Cardiac fibroblast (primary cell): ENCODE measurements around the gene NGRN.
"Not testable (repeated sequence)": the region's sequence is repeated elsewhere in the genome, so short reads cannot be mapped to it uniquely, and the experiment has no call there.

Experiments
- DNase-seq, 2 donors: peaks; one replicate each; pipeline versions ENCODE4 v3.0.0 to v3.0.0-alpha.2; 2010; ENCODE audit warnings: low read depth in 2 of 2
- H3K4me3 ChIP-seq, 2 donors: replicated peaks in 1 of 2; 1 replicate in 1 of 2; 2 replicates in 1 of 2; pipeline ENCODE4 v1.5.1; 2011; ENCODE audit warnings: low read depth in 2 of 2, low read length in 2 of 2, mild to moderate bottlenecking in 2 of 2, moderate library complexity in 1 of 2
- TF ChIP-seq, protein P1 (sequence below): IDR thresholded peaks from one replicate; pipeline ENCODE4 v1.5.1; 2011; ENCODE audit warnings: low read depth, mild to moderate bottlenecking, low read length, inconsistent platforms

NGRN gene

GRCh38 chr15:90294601-90295269, 29.3 kb downstream of the NGRN start:
- TF ChIP-seq, protein P1, sequence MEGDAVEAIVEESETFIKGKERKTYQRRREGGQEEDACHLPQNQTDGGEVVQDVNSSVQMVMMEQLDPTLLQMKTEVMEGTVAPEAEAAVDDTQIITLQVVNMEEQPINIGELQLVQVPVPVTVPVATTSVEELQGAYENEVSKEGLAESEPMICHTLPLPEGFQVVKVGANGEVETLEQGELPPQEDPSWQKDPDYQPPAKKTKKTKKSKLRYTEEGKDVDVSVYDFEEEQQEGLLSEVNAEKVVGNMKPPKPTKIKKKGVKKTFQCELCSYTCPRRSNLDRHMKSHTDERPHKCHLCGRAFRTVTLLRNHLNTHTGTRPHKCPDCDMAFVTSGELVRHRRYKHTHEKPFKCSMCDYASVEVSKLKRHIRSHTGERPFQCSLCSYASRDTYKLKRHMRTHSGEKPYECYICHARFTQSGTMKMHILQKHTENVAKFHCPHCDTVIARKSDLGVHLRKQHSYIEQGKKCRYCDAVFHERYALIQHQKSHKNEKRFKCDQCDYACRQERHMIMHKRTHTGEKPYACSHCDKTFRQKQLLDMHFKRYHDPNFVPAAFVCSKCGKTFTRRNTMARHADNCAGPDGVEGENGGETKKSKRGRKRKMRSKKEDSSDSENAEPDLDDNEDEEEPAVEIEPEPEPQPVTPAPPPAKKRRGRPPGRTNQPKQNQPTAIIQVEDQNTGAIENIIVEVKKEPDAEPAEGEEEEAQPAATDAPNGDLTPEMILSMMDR = peak; percentile 17
- no peak overlapping the region for H3K4me3 ChIP-seq
- DNase-seq = no peak

DNA sequence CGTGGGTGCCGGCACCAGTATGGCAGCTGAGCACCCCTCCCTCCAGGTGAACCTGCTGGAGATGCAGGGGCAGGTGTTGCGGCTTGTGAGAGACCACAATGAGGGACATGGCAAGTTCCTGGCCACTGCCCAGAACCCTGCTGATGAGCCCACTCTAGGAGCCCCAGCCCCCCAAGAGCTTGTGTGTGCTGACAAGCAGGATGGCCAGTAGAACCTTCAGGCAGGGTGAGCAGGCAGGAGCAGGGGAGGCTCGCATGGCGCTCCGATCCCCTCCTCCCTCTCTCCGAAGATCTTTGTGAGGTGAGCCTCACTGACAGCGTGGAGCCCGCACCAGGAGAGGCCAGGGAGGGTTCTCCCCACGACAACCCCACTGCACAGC, 29.8 kb downstream of the NGRN start:
- H3K4me3 ChIP-seq = no peak overlapping the region
- DNase-seq = no peak
- TF ChIP-seq, protein P1 = no peak

DNA sequence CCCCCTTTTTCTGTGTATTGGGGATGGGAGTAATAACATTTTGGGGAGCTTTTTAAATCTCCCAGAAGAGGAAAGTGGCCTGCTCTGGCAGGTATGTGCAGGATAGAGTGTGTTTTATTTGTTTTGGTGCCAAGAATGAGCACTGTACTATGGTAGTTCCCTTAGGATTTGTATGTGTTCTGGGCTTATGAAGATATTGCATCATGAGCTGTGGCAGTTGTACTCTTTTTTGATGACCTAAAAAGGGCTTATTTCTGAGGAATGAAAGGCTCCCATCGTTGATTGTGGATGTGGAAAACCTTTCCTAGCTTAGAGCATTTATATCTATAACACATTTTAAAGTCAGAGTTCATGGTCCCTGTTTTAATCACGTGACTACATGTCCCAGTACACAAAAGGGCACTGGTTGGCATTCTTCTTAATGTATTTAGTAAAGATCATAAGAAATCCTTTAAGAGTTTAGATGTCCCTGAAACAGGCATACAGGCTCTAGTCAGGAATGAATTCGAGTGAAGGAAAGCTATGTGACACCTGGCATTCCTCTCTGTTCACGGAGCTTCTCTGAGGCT, 30.9 kb downstream of the NGRN start:
- not testable (repeated sequence) for H3K4me3 ChIP-seq
- peak in 1 of 2 donors; percentile 45 for DNase-seq

- TF ChIP-seq, protein P1 = no peak
- no peak for DNase-seq
- no peak overlapping the region for H3K4me3 ChIP-seq
Measured at GRCh38 chr15:90297021-90297420, 31.5 kb downstream of the NGRN start.

- no peak for DNase-seq
- TF ChIP-seq, protein P1 = no peak
- no peak overlapping the region for H3K4me3 ChIP-seq
Measured at GRCh38 chr15:90300541-90300940, 35.1 kb downstream of the NGRN start.

DNA sequence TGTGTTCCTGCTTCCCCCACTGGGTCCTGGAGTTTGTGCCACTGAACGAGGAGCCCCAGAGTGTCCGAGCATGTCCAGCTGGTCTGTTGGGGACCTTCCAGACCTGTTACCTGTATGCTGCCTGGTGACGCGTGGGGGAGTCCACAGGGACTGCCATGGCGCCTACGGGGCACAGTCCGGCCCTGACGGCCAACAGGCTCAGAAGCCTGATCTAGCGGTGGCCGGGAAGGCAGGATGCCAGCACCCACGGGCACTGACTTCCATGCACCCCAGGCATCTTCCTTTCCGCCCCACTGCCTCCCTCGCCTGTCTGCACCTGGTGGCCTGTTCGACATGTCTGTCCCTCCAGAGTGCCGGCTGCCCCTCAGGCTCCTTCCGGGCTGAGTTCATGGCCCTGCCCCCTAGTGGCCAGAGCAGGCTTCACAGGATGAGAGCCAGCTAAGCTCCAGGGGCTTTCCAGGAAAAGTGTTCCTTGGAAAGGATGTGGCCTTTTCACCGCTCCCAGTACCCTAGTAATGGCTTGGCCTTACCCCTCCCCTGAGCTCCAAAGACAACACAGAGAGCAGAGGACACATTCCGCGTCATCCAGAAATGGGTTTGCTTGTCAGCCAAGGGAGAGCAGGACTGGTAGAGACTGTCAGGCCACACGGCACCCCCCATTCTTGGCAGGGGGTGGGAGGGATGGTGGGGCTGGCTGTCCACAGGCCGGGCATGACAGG, 35.7 kb downstream of the NGRN start:
- TF ChIP-seq, protein P1 = peak; percentile 92
- no peak overlapping the region for H3K4me3 ChIP-seq
- peak; percentile 51 to 65 for DNase-seq

DNA sequence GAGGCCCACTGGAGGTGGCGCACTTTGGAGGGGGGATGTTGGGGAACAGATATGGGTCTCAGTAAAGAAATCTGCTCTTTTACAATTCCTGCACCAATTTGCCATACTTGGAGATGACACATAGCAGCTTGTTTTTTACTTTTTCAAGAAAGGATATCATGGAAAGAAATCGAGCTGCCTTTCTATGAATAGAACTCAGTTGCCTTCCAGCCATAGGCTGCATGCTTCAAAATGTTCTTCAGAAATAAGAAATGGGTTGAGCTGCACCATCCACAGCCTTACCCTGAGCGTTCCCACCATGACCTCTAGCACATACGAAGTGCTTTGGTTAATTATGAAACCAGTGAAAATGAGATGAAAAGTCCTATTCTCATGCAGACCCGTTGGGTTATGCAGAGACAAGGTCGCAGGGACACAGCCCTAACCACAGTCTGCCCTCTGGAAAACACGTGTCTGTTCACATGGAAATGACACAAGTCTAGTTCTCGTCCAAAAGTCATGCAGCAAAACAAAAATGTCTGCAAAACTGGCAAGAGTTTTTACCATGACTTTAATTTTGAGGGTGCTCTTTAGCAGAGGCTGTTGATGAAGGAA, 36.3 kb downstream of the NGRN start:
- no peak overlapping the region for H3K4me3 ChIP-seq
- TF ChIP-seq, protein P1 = no peak
- DNase-seq = no peak

- not testable (repeated sequence) for H3K4me3 ChIP-seq, DNase-seq
Measured at GRCh38 chr15:90305355-90305754, 39.9 kb downstream of the NGRN start.
